B cell (primary cell): Measurements from ENCODE around the gene ZSWIM3.

Source experiments
- CTCF ChIP-seq: fragments of 200-600 bp; IDR thresholded peaks from one replicate; pipeline ENCODE4 v1.8.0; 2022; ENCODE audit warnings: antibody characterized with exemption, mild to moderate bottlenecking
- EZH2 ChIP-seq: IDR thresholded peaks from 2 replicates; pipeline ENCODE4 v1.6.1; 2012; ENCODE audit warnings: borderline replicate concordance, low read depth, mild to moderate bottlenecking, moderate library complexity, low read length; ENCODE audit not compliant: insufficient read depth, poor library complexity, severe bottlenecking

GRCh38 chr20:45860560-45861220 is 3.3 kb downstream of the ZSWIM3 start:
- no peak for TF ChIP-seq CTCF
- no peak for TF ChIP-seq EZH2
